Measurements from ENCODE around the gene P2RX5.

The P2RX5 gene

DNA sequence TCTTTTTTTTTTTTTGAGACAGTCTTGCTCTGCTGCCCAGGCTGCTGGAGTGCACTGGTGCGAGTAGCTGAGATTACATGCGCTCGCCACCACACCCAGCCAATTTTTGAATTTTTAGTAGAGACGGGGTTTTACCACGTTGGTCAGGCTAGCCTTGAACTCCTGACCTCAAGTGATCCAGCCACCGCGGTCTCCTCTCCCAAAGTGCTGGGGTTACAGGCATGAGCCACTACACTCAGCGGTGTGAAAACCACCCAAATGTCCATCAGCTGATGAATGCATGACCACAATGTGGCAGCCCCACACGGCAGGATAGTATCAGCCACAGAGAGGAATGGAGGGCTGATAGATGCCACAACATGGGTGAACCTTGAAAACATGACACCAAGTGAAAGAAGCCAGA, 2.1 kb downstream of the P2RX5 start:
- DNase-seq = no peak

DNA sequence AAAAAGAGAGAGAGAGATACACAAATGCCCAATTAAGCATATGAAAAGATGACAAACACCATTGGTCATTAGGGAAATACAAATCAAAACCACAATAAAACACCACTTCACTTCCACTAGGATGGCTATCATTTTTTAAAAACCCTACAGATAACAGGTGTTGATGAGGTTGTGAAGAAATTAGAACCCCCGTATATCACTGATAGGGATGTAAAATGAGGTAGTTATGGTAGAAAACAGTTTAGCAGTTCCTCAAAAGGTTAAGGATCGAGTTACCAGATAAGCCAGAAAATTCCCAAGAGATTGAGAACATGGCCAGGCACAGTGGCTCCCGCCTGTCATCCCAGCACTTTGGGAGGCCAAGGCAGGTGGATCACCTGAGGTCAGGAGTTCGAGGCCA, 2.8 kb downstream of the P2RX5 start:
- no peak overlapping the region for H3K4me3 ChIP-seq (ENCODE audit: low read depth, low read length)
- no peaks in the 10 kb centered on the region for H3K4me1 ChIP-seq
- peaks cover 6% of the 10 kb centered on the region; the same call in 1 of the 2 replicates for H3K36me3 ChIP-seq
- TF ChIP-seq, protein P1, sequence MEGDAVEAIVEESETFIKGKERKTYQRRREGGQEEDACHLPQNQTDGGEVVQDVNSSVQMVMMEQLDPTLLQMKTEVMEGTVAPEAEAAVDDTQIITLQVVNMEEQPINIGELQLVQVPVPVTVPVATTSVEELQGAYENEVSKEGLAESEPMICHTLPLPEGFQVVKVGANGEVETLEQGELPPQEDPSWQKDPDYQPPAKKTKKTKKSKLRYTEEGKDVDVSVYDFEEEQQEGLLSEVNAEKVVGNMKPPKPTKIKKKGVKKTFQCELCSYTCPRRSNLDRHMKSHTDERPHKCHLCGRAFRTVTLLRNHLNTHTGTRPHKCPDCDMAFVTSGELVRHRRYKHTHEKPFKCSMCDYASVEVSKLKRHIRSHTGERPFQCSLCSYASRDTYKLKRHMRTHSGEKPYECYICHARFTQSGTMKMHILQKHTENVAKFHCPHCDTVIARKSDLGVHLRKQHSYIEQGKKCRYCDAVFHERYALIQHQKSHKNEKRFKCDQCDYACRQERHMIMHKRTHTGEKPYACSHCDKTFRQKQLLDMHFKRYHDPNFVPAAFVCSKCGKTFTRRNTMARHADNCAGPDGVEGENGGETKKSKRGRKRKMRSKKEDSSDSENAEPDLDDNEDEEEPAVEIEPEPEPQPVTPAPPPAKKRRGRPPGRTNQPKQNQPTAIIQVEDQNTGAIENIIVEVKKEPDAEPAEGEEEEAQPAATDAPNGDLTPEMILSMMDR (IDR thresholded peaks at IDR 0.05; ENCODE audit: low read depth, low read length) = no peak
- H3K27me3 ChIP-seq = no peaks in the 10 kb centered on the region
- DNase-seq = no peak
- no peaks in the 10 kb centered on the region for H3K9me3 ChIP-seq

More for the DNA sequence above, 2.1 kb downstream of the P2RX5 start:
- Histone ChIP-seq H3K9me3 (no peaks in the 10 kb centered on the region), H3K4me3 (ENCODE audit: low read depth, low read length) (no peak overlapping the region), H3K36me3 (peaks cover 6% of the 10 kb centered on the region; the same call in 1 of the 2 replicates), H3K4me1 (no peaks in the 10 kb centered on the region), H3K27me3 (no peaks in the 10 kb centered on the region)
- TF ChIP-seq, protein P1 (IDR thresholded peaks at IDR 0.05; ENCODE audit: low read depth, low read length) = no peak

DNA sequence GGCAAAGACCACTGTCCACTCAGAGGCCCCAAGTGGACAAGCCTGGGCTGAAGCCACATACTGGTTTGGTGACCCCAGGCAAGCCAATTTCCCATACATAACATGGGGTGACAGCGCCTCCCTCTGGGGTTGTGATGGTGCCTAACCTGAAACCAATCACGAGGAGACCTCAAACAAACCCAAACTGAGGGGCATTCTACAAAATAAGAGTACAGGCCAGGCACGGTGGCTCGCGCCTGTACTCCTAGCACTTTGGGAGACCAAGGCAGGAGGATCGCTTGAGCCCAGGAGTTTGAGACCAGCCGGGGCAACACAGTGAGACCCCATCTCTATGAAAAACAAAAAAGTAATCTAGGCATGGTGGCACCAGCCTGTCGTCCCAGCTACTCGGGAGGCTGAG, 3.6 kb downstream of the P2RX5 start:
- no peak for DNase-seq
- H3K9me3 ChIP-seq = no peaks in the 10 kb centered on the region
- TF ChIP-seq, protein P1 (IDR thresholded peaks at IDR 0.05; ENCODE audit: low read depth, low read length) = no peak
- no peaks in the 10 kb centered on the region for H3K4me1 ChIP-seq
- H3K36me3 ChIP-seq = peaks cover 6% of the 10 kb centered on the region; the same call in 1 of the 2 replicates
- no peaks in the 10 kb centered on the region for H3K27me3 ChIP-seq
- H3K4me3 ChIP-seq (ENCODE audit: low read depth, low read length) = no peak overlapping the region

DNA sequence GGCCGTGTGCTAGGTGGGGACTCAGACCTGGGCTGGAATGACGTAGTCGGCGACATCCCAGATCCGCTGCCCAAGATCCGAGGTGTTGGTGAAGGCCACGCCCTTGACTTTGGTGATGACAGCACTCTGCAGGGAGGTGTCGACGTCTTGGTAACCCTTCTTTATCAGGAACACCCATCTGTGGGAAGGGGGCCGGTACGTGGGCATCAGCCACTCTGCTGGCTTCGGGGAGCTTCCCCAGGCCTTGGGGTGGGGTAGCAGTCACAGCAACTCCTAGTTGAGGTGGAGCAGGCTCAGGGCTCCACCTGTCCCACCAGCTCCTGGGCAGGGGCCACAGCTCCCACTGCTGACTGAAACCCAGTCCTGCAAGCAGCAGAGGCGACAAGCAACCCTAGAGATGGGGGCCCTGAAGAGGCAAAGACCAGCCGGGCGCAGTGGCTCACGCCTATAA, 4.3 kb downstream of the P2RX5 start:
- no peak overlapping the region for H3K4me3 ChIP-seq (ENCODE audit: low read depth, low read length)
- no peaks in the 10 kb centered on the region for H3K27me3 ChIP-seq
- DNase-seq = no peak
- peaks cover 6% of the 10 kb centered on the region; the same call in 1 of the 2 replicates for H3K36me3 ChIP-seq
- H3K4me1 ChIP-seq = no peaks in the 10 kb centered on the region
- TF ChIP-seq, protein P1 (IDR thresholded peaks at IDR 0.05; ENCODE audit: low read depth, low read length) = no peak; the same call in 1 of the 2 replicates
- H3K9me3 ChIP-seq = no peaks in the 10 kb centered on the region

DNA sequence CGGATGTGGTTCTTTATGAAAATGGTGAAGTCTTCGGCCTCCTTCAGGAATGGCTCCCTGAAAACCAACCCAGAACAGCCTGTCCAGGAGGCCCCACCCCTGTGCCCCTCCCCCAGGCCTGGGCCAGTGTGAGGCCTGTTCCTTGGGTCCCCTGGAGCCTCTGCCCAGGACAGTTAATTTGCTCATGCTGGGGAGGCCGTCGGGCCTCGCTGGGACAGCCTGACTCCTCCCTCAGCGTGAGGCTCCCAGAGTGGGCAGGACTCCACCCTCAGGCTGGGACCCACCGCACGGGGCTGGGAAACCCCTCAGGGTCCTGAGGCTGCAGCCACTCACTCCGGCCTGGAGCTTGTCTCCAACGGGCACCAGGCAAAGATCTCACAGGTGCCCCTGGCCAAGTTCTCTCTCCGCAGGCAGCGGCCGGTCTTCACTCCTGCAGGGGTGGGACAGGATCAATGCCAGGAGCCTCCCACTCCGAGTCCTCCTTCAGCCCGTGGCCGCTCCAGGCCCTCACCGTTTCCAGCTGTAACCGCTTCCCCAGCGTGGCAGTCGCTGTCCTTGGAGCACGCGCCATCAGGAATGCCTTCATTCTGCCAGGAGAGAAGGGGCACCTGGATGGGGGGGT, 5.8 kb downstream of the P2RX5 start:
- no peaks in the 10 kb centered on the region for H3K27me3 ChIP-seq
- no peak for DNase-seq
- no peaks in the 10 kb centered on the region for H3K9me3 ChIP-seq
- no peak overlapping the region for H3K4me3 ChIP-seq (ENCODE audit: low read depth, low read length)
- TF ChIP-seq, protein P1 (IDR thresholded peaks at IDR 0.05; ENCODE audit: low read depth, low read length) = no peak
- H3K4me1 ChIP-seq = no peaks in the 10 kb centered on the region
- peaks cover 6% of the 10 kb centered on the region; the same call in 1 of the 2 replicates for H3K36me3 ChIP-seq
